IMR-90 (cell line): ENCODE data around the gene BIK. TPM values are rescaled to one million over a fixed set of nuclear protein-coding genes. Genes with fewer than 3 reads are reported as not detected.

Experiments used
- ATAC-seq: fragments of 200-7000 bp; cut with Tn5 transposase; 2 replicates; pipeline ENCODE4 v1.9.1; 2020; ENCODE audit warnings: low read depth, mild to moderate bottlenecking, moderate library complexity
- BruUV-seq: library from RNA; stranded (reverse); fragments of 400-500 nt; replicated peaks from 2 replicates; lab custom pipeline; 2021; lab: Mats Ljungman, UMichigan
- CTCF ChIA-PET: fragments of 300-600 bp; formaldehyde crosslinking; extraction: SDS; loops from one replicate; lab custom pipeline; 2021; ENCODE audit warnings: antibody characterized with exemption; lab: Yijun Ruan, JAX
- POLR2A ChIA-PET: fragments of 300-600 bp; sonication (Branson Sonifier 250); formaldehyde crosslinking; loops from one replicate; lab custom pipeline; 2022; ENCODE audit warnings: antibody characterized with exemption; ENCODE audit not compliant: unreplicated experiment; lab: Charles Lee
- DNase-seq: peaks from one replicate; pipeline ENCODE4 v3.0.0; 2013
- H2AFZ ChIP-seq: replicated peaks from 2 replicates; pipeline ENCODE3; 2013; ENCODE audit warnings: low read length, mild to moderate bottlenecking; ENCODE audit not compliant: poor library complexity
- H2AK5ac ChIP-seq: 2 replicates; pipeline ENCODE4 v1.6.1; 2013; ENCODE audit warnings: low read depth, low read length, inconsistent platforms
- H2AK9ac ChIP-seq: replicated peaks from 2 replicates; pipeline ENCODE3; 2013; ENCODE audit warnings: mild to moderate bottlenecking, low read depth, low read length, moderate library complexity; ENCODE audit not compliant: poor library complexity
- H2BK120ac ChIP-seq: 2 replicates; pipeline ENCODE4 v1.6.1; 2013; ENCODE audit warnings: low read depth, low read length, inconsistent platforms
- H2BK15ac ChIP-seq: 3 replicates; pipeline ENCODE4 v1.6.1; 2013; ENCODE audit warnings: low read depth, low read length, inconsistent platforms
- H2BK20ac ChIP-seq: 2 replicates; pipeline ENCODE4 v1.6.1; 2013; ENCODE audit warnings: low read depth, mild to moderate bottlenecking, inconsistent platforms, low read length, moderate library complexity
- H2BK5ac ChIP-seq: 2 replicates; pipeline ENCODE4 v1.6.1; 2013; ENCODE audit warnings: mild to moderate bottlenecking, low read depth, low read length, inconsistent platforms; ENCODE audit not compliant: poor library complexity, severe bottlenecking
- H3K14ac ChIP-seq: replicated peaks from 2 replicates; pipeline ENCODE4 v1.6.1; 2013; ENCODE audit warnings: low read depth, low read length, inconsistent platforms
- H3K18ac ChIP-seq: 2 replicates; pipeline ENCODE4 v1.6.1; 2013; ENCODE audit warnings: low read depth, low read length, control low read depth
- H3K23ac ChIP-seq: 2 replicates; pipeline ENCODE4 v1.6.1; 2013; ENCODE audit warnings: low read depth, low read length, inconsistent platforms
- H3K27ac ChIP-seq: 2 replicates; pipeline ENCODE4 v1.5.1; 2013; ENCODE audit warnings: mild to moderate bottlenecking, control low read depth, low read length; ENCODE audit not compliant: insufficient read depth
- H3K27me3 ChIP-seq: 2 replicates; pipeline ENCODE4 v1.6.1; 2013; ENCODE audit warnings: low read length; ENCODE audit not compliant: control insufficient read depth, insufficient read depth
- H3K36me3 ChIP-seq: 2 replicates; pipeline ENCODE4 v1.6.1; 2013; ENCODE audit warnings: low read length, mixed read lengths; ENCODE audit not compliant: control insufficient read depth, insufficient read depth
- H3K4ac ChIP-seq: 2 replicates; pipeline ENCODE4 v1.6.1; 2013; ENCODE audit warnings: low read depth, low read length, inconsistent platforms
- H3K4me1 ChIP-seq: 2 replicates; pipeline ENCODE4 v1.6.1; 2013; ENCODE audit warnings: low read length, mixed read lengths; ENCODE audit not compliant: control insufficient read depth, insufficient read depth
- H3K4me2 ChIP-seq: 2 replicates; pipeline ENCODE4 v1.6.1; 2013; ENCODE audit warnings: low read depth, mild to moderate bottlenecking, control low read depth, low read length, moderate library complexity
- H3K4me3 ChIP-seq: 2 replicates; pipeline ENCODE4 v1.5.1; 2013; ENCODE audit warnings: low read depth, mild to moderate bottlenecking, control low read depth, low read length, moderate library complexity; ENCODE audit not compliant: insufficient read depth
- H3K56ac ChIP-seq: 2 replicates; pipeline ENCODE4 v1.6.1; 2013; ENCODE audit warnings: low read length, inconsistent platforms; ENCODE audit not compliant: insufficient read depth; ENCODE audit errors: extremely low read depth
- H3K79me1 ChIP-seq, 2 experiments: 2 replicates each; pipeline ENCODE4 v1.6.1; 2013; ENCODE audit warnings: low read length in 2 of 2, inconsistent platforms in 1 of 2, low read depth in 1 of 2
- H3K9ac ChIP-seq: 2 replicates; pipeline ENCODE4 v1.6.1; 2013; ENCODE audit warnings: low read depth, low read length, control low read depth
- H3K9me1 ChIP-seq: 2 replicates; pipeline ENCODE4 v1.6.1; 2013; ENCODE audit warnings: low read length, inconsistent platforms; ENCODE audit not compliant: insufficient read depth
- H3K9me3 ChIP-seq: 2 replicates; pipeline ENCODE4 v1.6.1; 2013; ENCODE audit warnings: low read length; ENCODE audit not compliant: control insufficient read depth, insufficient read depth
- H4K20me1 ChIP-seq: 2 replicates; pipeline ENCODE4 v1.6.1; 2013; ENCODE audit warnings: low read length, inconsistent platforms; ENCODE audit not compliant: insufficient read depth
- H4K5ac ChIP-seq: 2 replicates; pipeline ENCODE4 v1.6.1; 2013; ENCODE audit warnings: mild to moderate bottlenecking, low read depth, low read length, control low read depth
- H4K8ac ChIP-seq, 2 experiments: 2 replicates each; pipeline ENCODE4 v1.6.1; 2013; ENCODE audit warnings: low read depth in 2 of 2, low read length in 2 of 2, control low read depth in 1 of 2, inconsistent platforms in 1 of 2
- H4K91ac ChIP-seq: 2 replicates; pipeline ENCODE4 v1.6.1; 2013; ENCODE audit warnings: low read depth, low read length, inconsistent platforms; ENCODE audit not compliant: insufficient read depth
- BHLHE40 ChIP-seq: fragments of 150-350 bp; IDR thresholded peaks from 2 replicates; pipeline ENCODE4 v1.6.1; 2016; ENCODE audit warnings: mild to moderate bottlenecking, low read depth, low read length
- CEBPB ChIP-seq: IDR thresholded peaks from 2 replicates; pipeline ENCODE4 v1.6.1; 2012; ENCODE audit warnings: low read depth, low read length, improper control_type of control experiment
- ELK1 ChIP-seq: fragments of 150-350 bp; IDR thresholded peaks from 2 replicates; pipeline ENCODE4 v1.6.1; 2016; ENCODE audit warnings: low read depth, mild to moderate bottlenecking, low read length, moderate library complexity, borderline replicate concordance
- MAZ ChIP-seq: IDR thresholded peaks from 2 replicates; pipeline ENCODE4 v1.6.1; 2012; ENCODE audit warnings: low read depth, mild to moderate bottlenecking, low read length, improper control_type of control experiment, moderate library complexity, borderline replicate concordance
- NFE2L2 ChIP-seq: fragments of 150-350 bp; IDR thresholded peaks from 2 replicates; pipeline ENCODE4 v1.6.1; 2016; ENCODE audit warnings: low read depth, mild to moderate bottlenecking, low read length
- WGBS, 2 experiments: methylation state at CpG; one replicate each; pipeline versions ENCODE4 v1.1.5 to v1.1.7; 2013; ENCODE audit warnings: missing lambda C conversion rate in 2 of 2; ENCODE audit not compliant: insufficient read length in 1 of 2; ENCODE audit errors: extremely low coverage in 2 of 2; 5-methylcytosine and 5-hydroxymethylcytosine counted together
- dilution Hi-C: fragments of 300-500 bp; cut with HindIII; formaldehyde crosslinking; loops from one replicate; pipeline ENCODE4 v1.14.3; 2018; ENCODE audit warnings: low sequenced_read_pairs; ENCODE audit not compliant: unreplicated experiment
- in situ Hi-C: fragments of 300-500 bp; cut with MboI; formaldehyde crosslinking; loops from 3 replicates; pipeline ENCODE4 v1.14.3; 2019; ENCODE audit warnings: low sequenced_read_pairs, inconsistent platforms, mixed read lengths
- intact Hi-C: fragments of 100-400 bp; cut with micrococcal nuclease; formaldehyde crosslinking; loops from 2 replicates; pipeline ENCODE4 v1.10.0; 2022
- polyA plus RNA-seq, 3 experiments: library from polyadenylated mRNA; depleted of rRNA; stranded (reverse); fragments of >200 nt; gene quantifications; 2 replicates each; pipeline ENCODE4 v1.2.3, GENCODE V29; 2012; ENCODE audit warnings: low replicate concordance in 1 of 3
- total RNA-seq: library from RNA; depleted of rRNA; stranded (reverse); fragments of >200 nt; gene quantifications from 2 replicates; pipeline ENCODE4 v1.2.3, GENCODE V29; 2012

Gene BIK
- total and polyA plus RNA-seq, 2 of the 4 experiments (the other 2 are of a cell fraction): 0.18 TPM; not detected in 1

DNA sequence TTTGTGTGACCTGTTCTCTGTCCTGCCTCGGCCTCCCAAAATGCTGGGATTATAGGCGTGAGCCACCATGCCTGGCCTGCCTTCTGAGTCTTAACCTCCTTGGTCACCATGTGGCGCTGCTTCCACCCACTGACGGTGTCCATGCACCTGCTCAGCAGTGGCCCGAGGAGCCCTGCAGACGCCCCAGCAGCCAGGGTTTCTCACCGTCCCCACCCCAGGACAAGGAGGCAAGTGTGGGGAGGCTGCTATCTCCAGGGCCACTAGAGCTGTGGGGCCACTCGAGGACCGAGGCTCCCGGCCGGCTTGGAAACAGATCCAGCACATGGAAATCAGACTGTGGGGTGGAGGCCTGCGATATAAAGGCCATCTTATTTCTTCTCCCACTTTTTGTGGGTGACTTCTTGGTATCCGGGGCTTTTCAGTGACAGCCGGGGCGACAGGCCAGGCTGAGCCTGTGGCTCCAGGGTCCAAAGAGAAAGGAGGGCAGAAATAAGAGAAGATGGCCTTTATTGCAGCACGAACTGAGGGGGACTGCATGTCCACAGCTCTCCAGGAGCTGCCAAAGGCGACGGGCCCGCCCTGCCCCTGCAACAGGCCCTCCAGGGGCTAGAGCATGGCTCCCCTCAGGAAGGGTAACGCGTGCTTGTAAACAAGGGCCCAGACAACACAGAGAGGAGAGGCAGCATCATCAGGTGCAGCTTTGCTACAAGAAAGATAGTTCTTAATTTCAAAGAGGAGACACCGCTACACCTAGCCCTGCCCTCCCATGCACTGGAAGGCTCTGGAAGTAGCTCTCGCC is 55.8 kb downstream of the BIK start:
- no TSS peak for BruUV-seq
- Histone ChIP-seq H4K91ac (no peak overlapping the region), H3K56ac (no peak overlapping the region), H4K5ac (no peak overlapping the region), H3K4me3 (no peak overlapping the region), H2AK9ac (no peak overlapping the region), H2BK15ac (no peak overlapping the region), H3K79me1 (peaks cover 0 to 5% of the 10 kb centered on the region in 2 experiments; a peak in 1 of 4 replicates), H2BK5ac (no peak overlapping the region), H2BK20ac (no peak overlapping the region), H4K8ac (no peak overlapping the region), H2AFZ (no peak overlapping the region), H4K20me1 (peaks cover 4% of the 10 kb centered on the region), H3K14ac (no peak overlapping the region), H3K4ac (no peak overlapping the region), H3K36me3 (peaks cover 31% of the 10 kb centered on the region), H3K27me3 (no peaks in the 10 kb centered on the region), H2BK120ac (no peak overlapping the region), H3K18ac (no peak overlapping the region), H3K27ac (no peak overlapping the region), H2AK5ac (no peak overlapping the region), H3K4me2 (no peak overlapping the region), H3K9me1 (peaks cover 4% of the 10 kb centered on the region; the same call in 1 of the 2 replicates), H3K9me3 (no peaks in the 10 kb centered on the region), H3K23ac (no peak overlapping the region), H3K4me1 (no peaks in the 10 kb centered on the region), H3K9ac (no peak overlapping the region)
- WGBS, 2 experiments: 92% methylated on average over 4 of the region's 23 CpGs; no CpG with 5 or more reads in 1 of the 2 experiments
- intact Hi-C loops (no loop called here), in situ Hi-C loops (no loop called here), dilution Hi-C loops (no loop called here)
- no peak for ATAC-seq
- TF ChIP-seq ELK1 (no peak), MAZ (no peak), CEBPB (no peak), NFE2L2 (no peak), BHLHE40 (no peak)
- no peak for DNase-seq
- ChIA-PET CTCF (no interaction called here), POLR2A (no interaction called here)
